Endothelial cell (in vitro differentiated cells): ENCODE data around the gene NRL. TPM values are rescaled to one million over a fixed set of nuclear protein-coding genes. Genes with fewer than 3 reads are reported as not detected.

ENCODE experiments used
- DNase-seq: peaks from one replicate; pipeline ENCODE4 v3.0.0; 2021; ENCODE audit warnings: low spot score
- H3K27ac Mint-ChIP-seq: one replicate; pipeline ENCODE4 v1.8.0; 2021; ENCODE audit warnings: mixed read lengths, inconsistent platforms; ENCODE audit not compliant: unreplicated experiment
- H3K27me3 Mint-ChIP-seq: one replicate; pipeline ENCODE4 v1.8.0; 2021; ENCODE audit warnings: mild to moderate bottlenecking, moderate library complexity, mixed read lengths, inconsistent platforms; ENCODE audit not compliant: unreplicated experiment
- H3K36me3 Mint-ChIP-seq: one replicate; pipeline ENCODE4 v1.8.0; 2021; ENCODE audit warnings: mild to moderate bottlenecking, low read depth, mixed read lengths, inconsistent platforms; ENCODE audit not compliant: unreplicated experiment
- H3K4me1 Mint-ChIP-seq: one replicate; pipeline ENCODE4 v1.8.0; 2021; ENCODE audit warnings: mild to moderate bottlenecking, mixed read lengths, inconsistent platforms; ENCODE audit not compliant: unreplicated experiment
- H3K4me3 Mint-ChIP-seq: one replicate; pipeline ENCODE4 v1.8.0; 2021; ENCODE audit warnings: mild to moderate bottlenecking, mixed read lengths, inconsistent platforms; ENCODE audit not compliant: unreplicated experiment
- H3K9me3 Mint-ChIP-seq: one replicate; pipeline ENCODE4 v1.8.0; 2021; ENCODE audit warnings: mixed read lengths, inconsistent platforms; ENCODE audit not compliant: unreplicated experiment
- CTCF ChIP-seq: fragments of 200-600 bp; sonication (generic); IDR thresholded peaks from one replicate; pipeline ENCODE4 v1.5.0; 2021; ENCODE audit warnings: antibody characterized with exemption; ENCODE audit not compliant: unreplicated experiment
- total RNA-seq: library from RNA; stranded (reverse); fragmentation: NEBNext Ultra II Directional; extraction: Animal tissue kit (Norgen Biotek cat#: 25700); gene quantifications from one replicate; pipeline ENCODE4 v1.2.1, GENCODE V29; 2021; ENCODE audit not compliant: unreplicated experiment

Gene NRL
- total RNA-seq, 1 donor from 2014 or later: 1.2 TPM

GRCh38 chr14:24085215-24085614 lies 29.5 kb downstream of the NRL start:
- H3K4me3 Mint-ChIP-seq: no peak overlapping the region
- H3K27me3 Mint-ChIP-seq: peaks cover 15% of the 10 kb centered on the region
- no peaks in the 10 kb centered on the region for H3K9me3 Mint-ChIP-seq
- peaks cover 5% of the 10 kb centered on the region for H3K4me1 Mint-ChIP-seq
- no peak for TF ChIP-seq CTCF
- no peak overlapping the region for H3K27ac Mint-ChIP-seq
- no peaks in the 10 kb centered on the region for H3K36me3 Mint-ChIP-seq
- no peak for DNase-seq

- Mint-ChIP-seq H3K27ac (no peak overlapping the region), H3K36me3 (no peaks in the 10 kb centered on the region), H3K4me1 (peaks cover 5% of the 10 kb centered on the region), H3K27me3 (peaks cover 15% of the 10 kb centered on the region), H3K4me3 (no peak overlapping the region), H3K9me3 (no peaks in the 10 kb centered on the region)
- DNase-seq: no peak
- no peak for TF ChIP-seq CTCF
Measured at GRCh38 chr14:24084440-24084839, 30.3 kb downstream of the NRL start.

- no peak for TF ChIP-seq CTCF
- H3K27me3 Mint-ChIP-seq: peaks cover 15% of the 10 kb centered on the region
- H3K27ac Mint-ChIP-seq: no peak overlapping the region
- H3K4me1 Mint-ChIP-seq: peaks cover 5% of the 10 kb centered on the region
- no peaks in the 10 kb centered on the region for H3K9me3 Mint-ChIP-seq
- no peaks in the 10 kb centered on the region for H3K36me3 Mint-ChIP-seq
- H3K4me3 Mint-ChIP-seq: no peak overlapping the region
- no peak for DNase-seq
Measured at GRCh38 chr14:24083462-24083861, 31.3 kb downstream of the NRL start.

GRCh38 chr14:24082411-24083080 lies 32.2 kb downstream of the NRL start:
- Mint-ChIP-seq H3K9me3 (no peaks in the 10 kb centered on the region), H3K27ac (no peak overlapping the region), H3K36me3 (no peaks in the 10 kb centered on the region), H3K4me1 (peaks cover 5% of the 10 kb centered on the region), H3K4me3 (no peak overlapping the region), H3K27me3 (peaks cover 16% of the 10 kb centered on the region)
- no peak for TF ChIP-seq CTCF
- no peak for DNase-seq

GRCh38 chr14:24081739-24082211 lies 33.0 kb downstream of the NRL start:
- no peak for TF ChIP-seq CTCF
- Mint-ChIP-seq H3K27ac (peak overlapping the region; percentile 61), H3K27me3 (peaks cover 15% of the 10 kb centered on the region), H3K36me3 (no peaks in the 10 kb centered on the region), H3K4me1 (peaks cover 5% of the 10 kb centered on the region), H3K9me3 (no peaks in the 10 kb centered on the region), H3K4me3 (peak overlapping the region; percentile 78)
- DNase-seq: no peak
